ENCODE results near the gene SIGLEC1. TPM values are rescaled to one million over a fixed set of nuclear protein-coding genes. Genes with fewer than 3 reads are reported as not detected.

SIGLEC1 gene
- total and polyA plus RNA-seq, 2 donors (not counting 1 experiment from before 2014, with no cell fraction given), result 0.06 to 0.15 TPM

DNA sequence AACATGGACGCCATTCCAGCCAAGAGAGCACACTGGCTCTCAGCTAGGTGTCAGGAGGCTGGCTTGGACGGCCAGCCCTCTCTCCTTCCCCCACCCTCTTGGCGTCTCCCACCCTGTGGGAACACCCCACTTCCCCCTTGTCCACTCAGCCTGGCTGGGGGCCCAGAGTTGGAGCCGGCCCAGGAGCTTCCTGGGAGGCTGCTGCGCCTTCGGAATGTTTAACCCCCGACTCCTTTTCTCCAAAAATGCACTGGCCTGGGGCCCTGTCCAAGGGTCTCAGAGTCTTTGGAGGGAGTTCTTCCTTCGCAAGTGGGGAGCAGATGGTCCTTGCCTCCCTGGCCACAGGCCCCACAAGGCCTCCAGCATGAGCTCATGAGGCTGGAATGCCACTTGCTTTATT is 34.7 kb downstream of the SIGLEC1 start:
- Mint-ChIP-seq H3K4me3 (no peak overlapping the region), H3K9me3 (ENCODE audit: insufficient read depth) (no peaks in the 10 kb centered on the region), H3K27me3 (peaks cover 58% of the 10 kb centered on the region), H3K27ac (no peak overlapping the region), H3K4me1 (peaks cover 7% of the 10 kb centered on the region)
- H3K4me1 ChIP-seq (ENCODE audit: control insufficient read depth in 2 of 2, insufficient read depth in 2 of 2, low read length in 2 of 2), result peaks cover 1 to 9% of the 10 kb centered on the region in 2 donors
- POLR2A ChIA-PET, result no interaction called here
- ATAC-seq (ENCODE audit: low read depth), result no peak
- H3K27ac ChIP-seq (ENCODE audit: low read length in 2 of 2), result no peak overlapping the region
- CTCF ChIA-PET, result interaction anchor here (1.3 to 3.6 kb wide), 9 partner anchors 17 to 408 kb away, joined by 3 to 20 read pairs (median 7); partner anchors contain the start of gene ADISSP
- H3K4me2 ChIP-seq (replicated peaks; ENCODE audit: low read depth, low read length, poor library complexity, severe bottlenecking), result no peak overlapping the region
- no peaks in the 10 kb centered on the region for H3K36me3 ChIP-seq (replicated peaks in 1 of 2; ENCODE audit: control extremely low read depth in 1 of 2, control insufficient read depth in 1 of 2, extremely low read depth in 1 of 2, insufficient read depth in 2 of 2, low read length in 1 of 2)
- intact Hi-C loops (cut with micrococcal nuclease), result loop anchor here (2.0 to 5.0 kb wide), 2 partner anchors 33 to 915 kb away; no protein-coding TSS in a partner anchor
- WGBS (ENCODE audit: insufficient coverage), result 79% methylated on average over 5 of the region's 8 CpGs
- H3K79me2 ChIP-seq (ENCODE audit: control insufficient read depth, insufficient read depth, low read length), result no peaks in the 10 kb centered on the region
- TF ChIP-seq EZH2 (IDR thresholded peaks at IDR 0.05; ENCODE audit: borderline replicate concordance, insufficient read depth, low read depth, low read length, poor library complexity, severe bottlenecking) (no peak), CTCF (IDR thresholded peaks at IDR 0.05) (no peak)
- H3K27me3 ChIP-seq (replicated peaks in 1 of 4; ENCODE audit: control extremely low read depth in 1 of 4, control insufficient read depth in 3 of 4, insufficient read depth in 4 of 4, low read length in 3 of 4), result peaks cover 0 to 41% (median 6%) of the 10 kb centered on the region in 4 experiments
- H3K9me3 ChIP-seq (ENCODE audit: control extremely low read depth in 1 of 3, control insufficient read depth in 2 of 3, insufficient read depth in 1 of 3, low read length in 2 of 3), result no peaks in the 10 kb centered on the region
- no peaks in the 10 kb centered on the region for H4K20me1 ChIP-seq (ENCODE audit: control insufficient read depth, insufficient read depth, low read length, poor library complexity, severe bottlenecking)
- no peak overlapping the region for H3K9ac ChIP-seq (ENCODE audit: low read length)
- H3K4me3 ChIP-seq (ENCODE audit: control extremely low read depth in 1 of 5, extremely low read depth in 1 of 5, insufficient read depth in 1 of 5, low read depth in 2 of 5, low read length in 4 of 5), result no peak overlapping the region
- DNase-seq, result no peak
- H2AFZ ChIP-seq (ENCODE audit: insufficient read depth, low read depth, low read length, poor library complexity, severe bottlenecking), result no peak overlapping the region

DNA sequence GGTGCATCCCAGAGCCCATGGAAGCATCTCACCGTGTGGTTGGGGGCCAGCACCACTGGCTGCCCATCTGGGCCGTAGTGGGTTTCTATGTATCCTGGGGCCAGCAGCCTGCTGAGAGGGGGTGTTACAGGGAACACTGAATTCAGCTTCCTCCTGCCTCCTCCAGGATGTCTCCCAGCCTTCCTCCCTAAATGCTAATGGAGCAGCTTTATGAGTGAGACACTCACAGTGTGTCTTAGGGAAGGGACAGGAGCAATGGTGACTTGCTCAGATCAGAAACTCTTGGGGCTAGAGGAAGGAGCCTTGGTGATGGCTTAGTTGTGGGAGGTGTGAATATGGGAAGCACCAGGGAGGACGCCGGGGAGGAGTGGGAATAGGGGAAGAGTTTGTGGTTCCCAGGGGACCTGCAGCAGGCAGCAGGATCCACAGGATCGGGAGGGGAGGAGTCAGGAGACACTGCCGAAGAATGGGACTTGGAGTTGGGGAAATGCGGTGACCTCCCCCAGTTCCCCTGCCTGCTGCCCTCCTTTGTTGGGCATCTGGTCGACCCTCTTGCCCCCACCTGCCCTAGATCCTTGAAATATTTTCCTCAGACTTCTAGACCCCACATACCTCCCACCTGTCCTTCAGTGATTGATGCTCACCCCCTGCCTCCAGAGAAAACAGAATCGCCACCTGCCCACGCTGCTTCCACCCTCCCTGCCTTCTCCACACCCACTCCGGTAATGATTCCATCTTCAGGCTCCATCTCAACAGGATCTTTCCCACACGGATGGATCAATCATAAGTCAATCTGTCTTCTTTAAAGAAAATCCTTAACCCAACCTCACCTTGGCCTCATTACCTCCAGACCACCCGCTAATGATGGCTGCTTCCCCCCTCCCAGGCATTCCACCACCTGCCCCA is 37.2 kb downstream of the SIGLEC1 start:
- CTCF ChIA-PET, result interaction anchor here (0.7 to 3.6 kb wide), 4 partner anchors 46 to 411 kb away, joined by 3 to 20 read pairs (median 10); partner anchors contain the start of gene ADISSP
- no peak overlapping the region for H3K27ac Mint-ChIP-seq
- H3K27me3 Mint-ChIP-seq, result peaks cover 51% of the 10 kb centered on the region

More for the DNA sequence above, 37.2 kb downstream of the SIGLEC1 start:
- H3K9me3 ChIP-seq (ENCODE audit: control extremely low read depth in 1 of 3, control insufficient read depth in 2 of 3, insufficient read depth in 1 of 3, low read length in 2 of 3), result peaks cover 0 to 3% (median 0%) of the 10 kb centered on the region in 3 donors
- no peaks in the 10 kb centered on the region for H3K9me3 Mint-ChIP-seq (ENCODE audit: insufficient read depth)
- 54% methylated on average over 12 of the region's 13 CpGs for WGBS (ENCODE audit: insufficient coverage)
- peaks cover 0 to 41% (median 12%) of the 10 kb centered on the region in 4 experiments for H3K27me3 ChIP-seq (replicated peaks in 1 of 4; ENCODE audit: control extremely low read depth in 1 of 4, control insufficient read depth in 3 of 4, insufficient read depth in 4 of 4, low read length in 3 of 4)
- peaks cover 7% of the 10 kb centered on the region for H3K4me1 Mint-ChIP-seq
- peaks cover 5 to 16% of the 10 kb centered on the region in 2 donors for H3K4me1 ChIP-seq (ENCODE audit: control insufficient read depth in 2 of 2, insufficient read depth in 2 of 2, low read length in 2 of 2)
- H3K4me3 Mint-ChIP-seq, result no peak overlapping the region
- intact Hi-C loops (cut with micrococcal nuclease), result loop anchor here (5.0 kb wide), 1 partner anchor 917 kb away; no protein-coding TSS in a partner anchor
- no peak overlapping the region for H3K4me3 ChIP-seq (ENCODE audit: control extremely low read depth in 1 of 5, extremely low read depth in 1 of 5, insufficient read depth in 1 of 5, low read depth in 2 of 5, low read length in 4 of 5)
- no peak overlapping the region for H2AFZ ChIP-seq (ENCODE audit: insufficient read depth, low read depth, low read length, poor library complexity, severe bottlenecking)
- POLR2A ChIA-PET, result no interaction called here
- H3K36me3 ChIP-seq (replicated peaks in 1 of 2; ENCODE audit: control extremely low read depth in 1 of 2, control insufficient read depth in 1 of 2, extremely low read depth in 1 of 2, insufficient read depth in 2 of 2, low read length in 1 of 2), result no peaks in the 10 kb centered on the region
- TF ChIP-seq CTCF (IDR thresholded peaks at IDR 0.05), result no peak
- no peak for TF ChIP-seq EZH2 (IDR thresholded peaks at IDR 0.05; ENCODE audit: borderline replicate concordance, insufficient read depth, low read depth, low read length, poor library complexity, severe bottlenecking)
- H4K20me1 ChIP-seq (ENCODE audit: control insufficient read depth, insufficient read depth, low read length, poor library complexity, severe bottlenecking), result no peaks in the 10 kb centered on the region
- H3K79me2 ChIP-seq (ENCODE audit: control insufficient read depth, insufficient read depth, low read length), result no peaks in the 10 kb centered on the region
- no peak overlapping the region for H3K27ac ChIP-seq (ENCODE audit: low read length in 2 of 2)
- no peak for ATAC-seq (ENCODE audit: low read depth)
- no peak for DNase-seq
- H3K9ac ChIP-seq (ENCODE audit: low read length), result no peak overlapping the region
- no peak overlapping the region for H3K4me2 ChIP-seq (replicated peaks; ENCODE audit: low read depth, low read length, poor library complexity, severe bottlenecking)

All from B cell (primary cell).